GM12872 (cell line): ENCODE results near the gene IKBKG.

Experiments used
- CTCF ChIP-seq: IDR thresholded peaks from 3 replicates; pipeline ENCODE4 v1.5.1; 2011; ENCODE audit warnings: low read depth, mild to moderate bottlenecking, low read length, moderate library complexity; ENCODE audit not compliant: insufficient read depth

IKBKG gene

GRCh38 chrX:154508384-154508745, 39.1 kb upstream of the IKBKG start:
- no peak for TF ChIP-seq CTCF

GRCh38 chrX:154509455-154509854, 38.0 kb upstream of the IKBKG start:
- no peak for TF ChIP-seq CTCF

- TF ChIP-seq CTCF: no peak
Observed at GRCh38 chrX:154511761-154512160, 35.7 kb upstream of the IKBKG start.

GRCh38 chrX:154512879-154513553, 34.4 kb upstream of the IKBKG start:
- no peak for TF ChIP-seq CTCF

GRCh38 chrX:154513716-154514115, 33.7 kb upstream of the IKBKG start:
- no peak for TF ChIP-seq CTCF

- no peak for TF ChIP-seq CTCF
Observed at GRCh38 chrX:154515090-154515965, 32.1 kb upstream of the IKBKG start.

GRCh38 chrX:154515966-154516655, 31.3 kb upstream of the IKBKG start, which contains the start of gene FAM3A:
FAM3A (minus strand) TSS chrX:154516232; CDS start chrX:154515772, 460 bp downstream.
- TF ChIP-seq CTCF: no peak
